DND-41 (cell line): ENCODE measurements around the gene PCDHA2.

Experiments used
- CTCF ChIP-seq: IDR thresholded peaks from 2 replicates; pipeline ENCODE4 v1.5.1; 2012; ENCODE audit warnings: borderline replicate concordance, low read length, moderate library complexity, mild to moderate bottlenecking; ENCODE audit not compliant: poor library complexity, severe bottlenecking; ENCODE audit errors: extremely low read depth
- EZH2 ChIP-seq: IDR thresholded peaks from 3 replicates; pipeline ENCODE4 v1.6.1; 2012; ENCODE audit warnings: borderline replicate concordance, low read depth, mild to moderate bottlenecking, moderate library complexity, low read length, inconsistent platforms; ENCODE audit not compliant: severe bottlenecking

GRCh38 chr5:140753561-140753960 lies 41.1 kb upstream of the PCDHA2 start:
- TF ChIP-seq CTCF (no peak), EZH2 (no peak)
